ENCODE measurements around the gene TIAL1. TPM values are rescaled to one million over a fixed set of nuclear protein-coding genes. Genes with fewer than 3 reads are reported as not detected.
"Not testable (repeated sequence)": the region's sequence is repeated elsewhere in the genome, so short reads cannot be mapped to it uniquely, and the experiment has no call there.

The TIAL1 gene
- total RNA-seq, 1 experiment from 2014 or later, result 220 TPM

- H3K4me1 ChIP-seq (ENCODE audit: control insufficient read depth in 1 of 2, insufficient read depth in 2 of 2, low read length in 2 of 2), result peaks cover 10 to 19% of the 10 kb centered on the region in 2 experiments
- CTCF ChIA-PET, result interaction anchor here (2.3 kb wide), 1 partner anchor 14 kb away, joined by 10 read pairs; the partner anchor contains the start of gene RGS10
- H3K4me2 ChIP-seq (ENCODE audit: low read length), result peak overlapping the region; percentile 25; the same call in 1 of the 2 replicates
- RAD21 ChIA-PET (ENCODE audit: low non-redundant PET in 1 of 2, low total read pairs in 2 of 2, uncharacterized antibody in 2 of 2, unreplicated experiment in 2 of 2); H3K27ac ChIP-seq (ENCODE audit: low read depth, low read length); H3K4me3 ChIP-seq (replicated peaks in 1 of 2; ENCODE audit: low read depth in 1 of 2, low read length in 2 of 2); H3K9me2 ChIP-seq (ENCODE audit: insufficient read depth); BruUV-seq (replicated peaks); H4K20me1 ChIP-seq (ENCODE audit: insufficient read depth); H3K9ac ChIP-seq (ENCODE audit: low read length); DNase-seq (ENCODE audit: low read depth, low spot score); intact Hi-C loops (cut with micrococcal nuclease); H2AFZ ChIP-seq (ENCODE audit: low read depth, low read length, poor library complexity, severe bottlenecking); H3K9me3 ChIP-seq (ENCODE audit: control insufficient read depth in 1 of 2, insufficient read depth in 1 of 2, low read depth in 1 of 2, low read length in 2 of 2); H3K27me3 ChIP-seq (ENCODE audit: insufficient read depth, low read length): not testable (repeated sequence)
- ATAC-seq, result peak; percentile 49; the same call in 1 of the 2 replicates
- POLR2A ChIA-PET, result interaction anchor here (1.0 kb wide), 1 partner anchor 14 kb away, joined by 3 read pairs; the partner anchor contains the start of gene RGS10
- 0 out of 2 replicates have a peak, but pooled peaks have one; percentile 34 for TF ChIP-seq CBX3 (IDR thresholded peaks at IDR 0.05; ENCODE audit: low read depth)
- TF ChIP-seq MAX (IDR thresholded peaks at IDR 0.05), result 0 out of 2 replicates have a peak, but pooled peaks have one; percentile 50
- peaks cover 60% of the 10 kb centered on the region for H3K79me2 ChIP-seq (ENCODE audit: insufficient read depth, low read length)
- peaks cover 0 to 22% of the 10 kb centered on the region in 2 experiments; a peak in 1 of 4 replicates for H3K36me3 ChIP-seq (ENCODE audit: control insufficient read depth in 1 of 2, insufficient read depth in 2 of 2, low read length in 2 of 2)
Observed at GRCh38 chr10:119528663-119529237, 68.0 kb downstream of the TIAL1 start.

GRCh38 chr10:119526621-119527592 lies 69.9 kb downstream of the TIAL1 start:
- intact Hi-C loops (cut with micrococcal nuclease), result no loop called here
- ChIA-PET CTCF (no interaction called here), RAD21 (ENCODE audit: low non-redundant PET in 1 of 2, low total read pairs in 2 of 2, uncharacterized antibody in 2 of 2, unreplicated experiment in 2 of 2) (no interaction called here), POLR2A (no interaction called here)
- no peaks in the 10 kb centered on the region for H4K20me1 ChIP-seq (ENCODE audit: insufficient read depth)
- H3K79me2 ChIP-seq (ENCODE audit: insufficient read depth, low read length), result peaks cover 48% of the 10 kb centered on the region
- no TSS peak for BruUV-seq (replicated peaks)
- H3K27ac ChIP-seq (ENCODE audit: low read depth, low read length), result no peak overlapping the region
- no peak overlapping the region for H3K4me2 ChIP-seq (ENCODE audit: low read length)
- H3K9me3 ChIP-seq (ENCODE audit: control insufficient read depth in 1 of 2, insufficient read depth in 1 of 2, low read depth in 1 of 2, low read length in 2 of 2), result no peaks in the 10 kb centered on the region
- DNase-seq (ENCODE audit: low read depth, low spot score) (no peak), ATAC-seq (no peak)
- H2AFZ ChIP-seq (ENCODE audit: low read depth, low read length, poor library complexity, severe bottlenecking), result no peak overlapping the region
- peaks cover 0 to 22% of the 10 kb centered on the region in 2 experiments; a peak in 1 of 4 replicates for H3K36me3 ChIP-seq (ENCODE audit: control insufficient read depth in 1 of 2, insufficient read depth in 2 of 2, low read length in 2 of 2)
- no peaks in the 10 kb centered on the region for H3K27me3 ChIP-seq (ENCODE audit: insufficient read depth, low read length)
- H3K9me2 ChIP-seq (ENCODE audit: insufficient read depth), result no peaks in the 10 kb centered on the region
- peaks cover 24 to 37% of the 10 kb centered on the region in 2 experiments for H3K4me1 ChIP-seq (ENCODE audit: control insufficient read depth in 1 of 2, insufficient read depth in 2 of 2, low read length in 2 of 2)
- H3K4me3 ChIP-seq (replicated peaks in 1 of 2; ENCODE audit: low read depth in 1 of 2, low read length in 2 of 2), result no peak overlapping the region
- H3K9ac ChIP-seq (ENCODE audit: low read length), result no peak overlapping the region
- peak in 2 of 3 experiments; percentile 54 to 61; a peak in 4 of 6 replicates for TF ChIP-seq CTCF (IDR thresholded peaks at IDR 0.05 in 2 of 3, conservative IDR thresholded peaks at IDR 0.05 in 1 of 3; ENCODE audit: borderline replicate concordance in 1 of 3, insufficient read depth in 1 of 3, low read depth in 2 of 3, low read length in 2 of 3)
- no peak for TF ChIP-seq ATF3 (IDR thresholded peaks at IDR 0.05)
